Erythroblast (primary cell): ENCODE measurements around the gene FBXO42.

Experiments used
- DNase-seq, 2 experiments: peaks; one replicate each; lab custom pipeline; 2025; lab: John Stamatoyannopoulos, UW
- GATA1 ChIP-seq: IDR thresholded peaks from 2 replicates; pipeline ENCODE4 v1.6.1; 2011; ENCODE audit warnings: low read depth, mild to moderate bottlenecking, control low read depth, low read length, moderate library complexity
- POLR2A ChIP-seq: IDR thresholded peaks from 2 replicates; pipeline ENCODE4 v1.6.1; 2011; ENCODE audit warnings: mild to moderate bottlenecking, low read length

Gene FBXO42

DNA sequence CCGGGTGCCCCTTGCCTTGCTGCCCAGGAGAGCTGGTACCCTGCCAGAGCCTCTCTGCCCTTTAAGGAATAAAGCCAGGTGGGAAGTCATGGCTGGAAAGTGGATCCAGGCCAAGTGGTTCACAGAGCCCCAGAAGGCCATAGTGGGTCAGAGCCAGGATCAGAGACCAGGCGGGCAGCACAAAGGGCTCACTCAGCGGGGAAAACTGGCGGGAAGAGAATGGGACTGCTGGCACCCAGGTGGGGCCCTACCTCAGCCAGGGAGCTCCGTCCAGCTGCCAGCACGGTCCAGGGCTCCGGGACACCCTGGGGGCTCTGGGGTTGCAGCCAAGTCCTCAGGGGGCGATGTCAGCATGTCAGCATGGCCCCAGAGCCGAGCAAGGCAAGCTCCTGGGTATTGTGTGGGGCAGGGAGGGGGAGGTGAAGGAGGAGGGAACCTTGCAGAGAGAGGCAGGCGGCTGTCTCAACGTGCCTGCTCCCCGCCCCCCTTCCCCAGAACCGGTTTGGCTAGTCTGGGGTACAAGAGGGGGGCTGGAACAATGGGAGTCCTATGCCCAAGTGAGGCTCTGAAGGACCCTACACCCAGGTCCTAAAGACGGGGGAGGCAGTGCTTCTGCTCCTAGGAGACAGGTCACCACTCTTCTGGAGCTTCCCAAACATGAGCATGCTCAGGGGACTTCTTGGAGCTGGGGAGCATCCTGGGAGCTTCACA, 139.9 kb downstream of the FBXO42 start, which contains the start of gene ARHGEF19:
Gene ARHGEF19, minus strand, starts transcription at position 402 of the 711 bp plus-strand sequence. CDS start 3,598 bp downstream, outside the sequence.
- no peak for DNase-seq
- no peak for TF ChIP-seq GATA1
- no peak for TF ChIP-seq POLR2A

- DNase-seq, result no peak
- no peak for TF ChIP-seq GATA1
- no peak for TF ChIP-seq POLR2A
Measured at GRCh38 chr1:16211824-16212223, 140.5 kb downstream of the FBXO42 start.

DNA sequence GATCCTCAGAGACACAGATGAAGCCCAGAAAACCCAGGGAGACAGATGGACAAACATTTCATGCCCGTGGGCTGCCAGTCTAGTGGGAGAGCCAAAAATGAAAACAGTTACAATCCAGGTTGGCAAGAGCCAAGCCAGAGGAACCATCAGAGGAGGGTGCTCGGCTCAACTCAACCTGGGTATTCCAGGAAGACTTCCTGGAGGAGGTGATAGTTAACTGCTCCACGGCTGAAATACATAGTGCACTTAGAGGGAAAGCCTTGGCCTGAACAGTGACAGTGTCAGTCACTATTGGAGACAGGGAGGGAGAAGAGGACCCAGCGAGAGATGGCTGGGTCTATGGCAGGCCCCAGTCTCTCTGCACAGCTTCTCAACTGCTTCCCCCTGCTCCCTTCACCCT, 141.7 kb downstream of the FBXO42 start:
- TF ChIP-seq POLR2A (no peak), GATA1 (no peak)
- DNase-seq, result no peak

DNA sequence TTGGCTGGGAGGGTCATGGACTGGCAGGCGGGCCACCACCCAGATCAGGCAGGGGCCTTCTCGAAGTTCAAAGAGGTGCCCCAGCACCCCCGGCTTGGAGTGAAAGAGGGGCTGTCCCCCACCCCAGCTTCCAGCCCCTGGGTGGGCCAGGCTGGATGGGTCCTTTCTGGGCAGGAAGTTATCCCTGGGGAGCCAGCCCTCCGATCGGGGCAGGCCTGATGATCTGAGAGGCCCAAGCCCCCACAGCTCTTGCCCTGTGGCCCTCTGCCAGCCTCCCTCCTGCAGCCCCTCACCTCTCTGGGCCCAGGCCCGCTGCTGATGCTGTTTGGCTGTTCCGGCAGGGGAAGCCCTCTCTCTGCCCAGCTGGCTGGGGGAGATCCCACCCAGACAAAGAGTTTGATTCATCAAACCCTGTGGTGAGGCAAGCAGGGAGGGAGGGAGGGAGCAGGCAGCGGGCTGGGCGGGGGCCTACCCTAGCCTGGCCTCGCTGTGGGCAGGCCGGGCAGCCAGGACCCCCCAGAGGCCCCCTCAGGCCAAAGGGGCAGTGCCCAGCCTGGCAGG, 142.4 kb downstream of the FBXO42 start:
- TF ChIP-seq GATA1, result no peak
- TF ChIP-seq POLR2A, result no peak
- DNase-seq, result no peak

GRCh38 chr1:16209132-16209846, 143.0 kb downstream of the FBXO42 start:
- TF ChIP-seq POLR2A, result no peak
- no peak for TF ChIP-seq GATA1
- DNase-seq, result no peak

- TF ChIP-seq POLR2A (no peak), GATA1 (no peak)
- DNase-seq, result peak; percentile 58 to 72
Measured at GRCh38 chr1:16208270-16208987, 143.9 kb downstream of the FBXO42 start.

DNA sequence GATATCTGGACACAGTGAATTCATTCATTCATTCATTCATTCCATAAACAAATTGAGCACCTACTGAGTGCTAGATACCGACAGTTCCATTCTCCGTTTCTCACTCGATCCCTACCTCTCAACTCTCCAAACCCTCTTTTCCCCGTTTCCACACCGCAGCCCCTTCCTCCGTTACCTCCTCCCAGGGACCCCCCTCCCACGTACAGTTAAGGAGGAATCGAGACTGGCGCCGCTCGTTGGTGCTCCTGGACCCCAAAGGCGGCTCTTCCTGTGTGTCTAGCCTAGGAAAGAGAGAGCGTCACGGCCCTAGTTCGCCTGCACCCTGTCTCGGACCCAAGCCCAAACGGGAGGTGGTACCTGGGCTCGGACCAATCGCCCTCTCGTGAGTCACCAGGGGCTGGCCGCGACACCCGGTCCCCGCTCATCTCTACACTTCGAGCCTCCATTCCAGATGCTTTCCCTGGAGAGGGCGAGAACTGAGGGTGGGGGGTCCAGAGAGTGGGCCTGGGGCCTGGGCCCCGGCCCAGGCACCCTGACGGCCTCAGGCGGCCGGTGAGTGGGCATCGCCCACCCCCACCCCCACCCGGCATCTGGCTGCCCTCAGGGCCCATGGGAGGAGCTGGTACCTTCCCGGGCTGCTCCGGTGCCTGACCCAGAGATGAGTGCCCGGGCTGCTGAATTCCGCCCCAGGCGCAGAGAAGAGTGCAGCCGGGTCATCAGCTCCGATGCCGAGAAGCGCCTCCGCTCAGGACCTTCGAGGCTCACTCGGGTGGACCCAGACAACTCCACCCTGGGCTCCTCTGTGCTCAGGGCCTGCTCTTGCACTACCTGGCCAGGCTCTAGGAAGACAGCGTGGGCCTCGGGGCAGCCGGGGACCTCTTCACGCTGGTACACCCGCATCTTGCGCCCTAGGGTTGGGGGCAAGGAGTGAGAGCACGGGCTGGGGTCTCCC, 144.7 kb downstream of the FBXO42 start:
- TF ChIP-seq POLR2A (no peak), GATA1 (no peak)
- no peak for DNase-seq

GRCh38 chr1:16206547-16207317, 145.5 kb downstream of the FBXO42 start:
- peak; percentile 61 for TF ChIP-seq POLR2A
- no peak for TF ChIP-seq GATA1
- DNase-seq, result peak; percentile 98

- no peak for DNase-seq
- TF ChIP-seq POLR2A (no peak), GATA1 (no peak)
Measured at GRCh38 chr1:16205891-16206546, 146.3 kb downstream of the FBXO42 start.

DNA sequence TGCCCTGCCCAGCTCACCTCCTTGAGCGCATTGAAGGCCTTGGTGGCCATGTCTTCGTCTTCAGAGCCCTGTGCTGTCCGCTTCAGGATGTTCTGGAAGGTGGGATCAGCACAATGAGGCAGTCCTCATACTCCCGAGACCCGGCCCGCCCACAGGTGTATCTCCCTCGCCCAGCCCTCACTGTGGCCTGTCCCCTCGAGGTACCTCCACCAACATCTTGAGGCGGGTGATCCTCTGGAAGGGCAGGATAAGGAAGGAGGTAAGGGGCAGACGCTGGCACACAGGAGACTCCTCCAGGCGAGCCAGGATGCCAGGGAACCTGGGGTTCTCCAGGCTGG, 147.0 kb downstream of the FBXO42 start:
- TF ChIP-seq POLR2A (no peak), GATA1 (no peak)
- DNase-seq, result no peak

- DNase-seq, result peak; percentile 53 to 67
- TF ChIP-seq GATA1, result no peak
- TF ChIP-seq POLR2A, result no peak
Measured at GRCh38 chr1:16204634-16205333, 147.5 kb downstream of the FBXO42 start.
